ENCODE results near the gene ACER3.
"Not testable (repeated sequence)": the region's sequence is repeated elsewhere in the genome, so short reads cannot be mapped to it uniquely, and the experiment has no call there.

Gene ACER3

GRCh38 chr11:76987203-76987602 is 126.5 kb downstream of the ACER3 start:
- H3K4me3 ChIP-seq (ENCODE audit: low read depth, low read length): no peak overlapping the region

GRCh38 chr11:76990628-76991027 is 129.9 kb downstream of the ACER3 start:
- H3K4me3 ChIP-seq (ENCODE audit: low read depth, low read length): no peak overlapping the region

GRCh38 chr11:76995081-76995576 is 134.4 kb downstream of the ACER3 start:
- no peak overlapping the region for H3K4me3 ChIP-seq (ENCODE audit: low read depth, low read length)

- H3K4me3 ChIP-seq (ENCODE audit: low read depth, low read length): no peak overlapping the region
Measured at GRCh38 chr11:76997512-76997911, 136.8 kb downstream of the ACER3 start.

- no peak overlapping the region for H3K4me3 ChIP-seq (ENCODE audit: low read depth, low read length)
Measured at GRCh38 chr11:76999597-76999996, 138.9 kb downstream of the ACER3 start.

GRCh38 chr11:77001613-77002012 is 140.9 kb downstream of the ACER3 start:
- no peak overlapping the region for H3K4me3 ChIP-seq (ENCODE audit: low read depth, low read length)

- H3K4me3 ChIP-seq (ENCODE audit: low read depth, low read length): no peak overlapping the region
Measured at GRCh38 chr11:77002776-77003175, 142.1 kb downstream of the ACER3 start.

- H3K4me3 ChIP-seq (ENCODE audit: low read depth, low read length): no peak overlapping the region
Measured at GRCh38 chr11:77003963-77004362, 143.2 kb downstream of the ACER3 start.

GRCh38 chr11:77009533-77010160 is 148.9 kb downstream of the ACER3 start:
- no peak overlapping the region for H3K4me3 ChIP-seq (ENCODE audit: low read depth, low read length)

GRCh38 chr11:77014669-77015068 is 154.0 kb downstream of the ACER3 start:
- no peak overlapping the region for H3K4me3 ChIP-seq (ENCODE audit: low read depth, low read length)

GRCh38 chr11:77018396-77018924 is 157.7 kb downstream of the ACER3 start:
- not testable (repeated sequence) for H3K4me3 ChIP-seq (ENCODE audit: low read depth, low read length)

GRCh38 chr11:77019976-77020595 is 159.4 kb downstream of the ACER3 start:
- H3K4me3 ChIP-seq (ENCODE audit: low read depth, low read length): no peak overlapping the region

GRCh38 chr11:77020734-77021133 is 160.0 kb downstream of the ACER3 start:
- no peak overlapping the region for H3K4me3 ChIP-seq (ENCODE audit: low read depth, low read length)

GRCh38 chr11:77024745-77025144 is 164.0 kb downstream of the ACER3 start:
- H3K4me3 ChIP-seq (ENCODE audit: low read depth, low read length): no peak overlapping the region

- no peak overlapping the region for H3K4me3 ChIP-seq (ENCODE audit: low read depth, low read length)
Measured at GRCh38 chr11:77026221-77026620, 165.5 kb downstream of the ACER3 start.

GRCh38 chr11:77026743-77027142 is 166.0 kb downstream of the ACER3 start:
- no peak overlapping the region for H3K4me3 ChIP-seq (ENCODE audit: low read depth, low read length)

- H3K4me3 ChIP-seq (ENCODE audit: low read depth, low read length): no peak overlapping the region
Measured at GRCh38 chr11:77027275-77027674, 166.6 kb downstream of the ACER3 start.

- no peak overlapping the region for H3K4me3 ChIP-seq (ENCODE audit: low read depth, low read length)
Measured at GRCh38 chr11:77029829-77030228, 169.1 kb downstream of the ACER3 start.

- H3K4me3 ChIP-seq (ENCODE audit: low read depth, low read length): no peak overlapping the region
Measured at GRCh38 chr11:77030834-77031414, 170.2 kb downstream of the ACER3 start.

- H3K4me3 ChIP-seq (ENCODE audit: low read depth, low read length): no peak overlapping the region
Measured at GRCh38 chr11:77031599-77031998, 170.9 kb downstream of the ACER3 start.

- H3K4me3 ChIP-seq (ENCODE audit: low read depth, low read length): no peak overlapping the region
Measured at GRCh38 chr11:77035039-77035438, 174.3 kb downstream of the ACER3 start.

- no peak overlapping the region for H3K4me3 ChIP-seq (ENCODE audit: low read depth, low read length)
Measured at GRCh38 chr11:77035580-77035979, 174.9 kb downstream of the ACER3 start.

All from iPS-11a (cell line).